Naive B cell (primary cell): Measurements from ENCODE around the gene FOSL2. TPM values are rescaled to one million over a fixed set of nuclear protein-coding genes. Genes with fewer than 3 reads are reported as not detected.

Experiments
- ATAC-seq, 2 donors: fragments of 150-1000 bp; cut with Tn5 transposase; 2 replicates each; pipeline ENCODE4 v1.10.0; 2021; ENCODE audit warnings: low read depth in 2 of 2, mild to moderate bottlenecking in 2 of 2, moderate library complexity in 2 of 2
- DNase-seq: peaks from one replicate; pipeline ENCODE4 v3.0.0; 2022
- H3K27ac Mint-ChIP-seq, 6 donors: one replicate each; pipeline ENCODE4 v1.8.0; 2020 to 2022; ENCODE audit warnings: mild to moderate bottlenecking in 6 of 6, mixed read lengths in 6 of 6, moderate library complexity in 5 of 6, inconsistent platforms in 2 of 6
- H3K27me3 Mint-ChIP-seq, 3 donors: one replicate each; pipeline ENCODE4 v1.8.0; 2021 to 2022; ENCODE audit warnings: mixed read lengths in 3 of 3, mild to moderate bottlenecking in 1 of 3
- H3K36me3 Mint-ChIP-seq, 2 donors: one replicate each; pipeline ENCODE4 v1.8.0; 2020 to 2022; ENCODE audit warnings: mixed read lengths in 2 of 2, inconsistent platforms in 1 of 2, mild to moderate bottlenecking in 1 of 2
- H3K4me1 Mint-ChIP-seq, 3 donors: one replicate each; pipeline ENCODE4 v1.8.0; 2020 to 2022; ENCODE audit warnings: mixed read lengths in 3 of 3, inconsistent platforms in 1 of 3, mild to moderate bottlenecking in 1 of 3, moderate library complexity in 1 of 3
- H3K4me3 Mint-ChIP-seq, 8 donors: one replicate each; pipeline ENCODE4 v1.8.0; 2020 to 2022; ENCODE audit warnings: mild to moderate bottlenecking in 8 of 8, mixed read lengths in 8 of 8, moderate library complexity in 8 of 8, inconsistent platforms in 2 of 8
- H3K9me3 Mint-ChIP-seq, 7 donors: one replicate each; pipeline ENCODE4 v1.8.0; 2020 to 2022; ENCODE audit warnings: mixed read lengths in 7 of 7, mild to moderate bottlenecking in 5 of 7, inconsistent platforms in 2 of 7, moderate library complexity in 1 of 7
- polyA plus RNA-seq, 6 donors: library from polyadenylated mRNA; unstranded; fragments of 300-500 nt; fragmentation: Illumina TruSeq; gene quantifications; one replicate each; pipeline ENCODE4 v1.2.3, GENCODE V29; 2021; ENCODE audit warnings: low read depth in 6 of 6

The FOSL2 gene
- polyA plus RNA-seq, 6 donors from 2014 or later = 0.06 to 0.77 (median 0.11) TPM

- H3K27me3 Mint-ChIP-seq = peaks cover 0 to 8% (median 8%) of the 10 kb centered on the region in 3 donors
- ATAC-seq (no peak), DNase-seq (no peak)
- H3K4me3 Mint-ChIP-seq = no peak overlapping the region
- H3K36me3 Mint-ChIP-seq = no peaks in the 10 kb centered on the region
- no peaks in the 10 kb centered on the region for H3K9me3 Mint-ChIP-seq
- peaks cover 4 to 9% (median 8%) of the 10 kb centered on the region in 3 donors for H3K4me1 Mint-ChIP-seq
- no peak overlapping the region for H3K27ac Mint-ChIP-seq
Observed at GRCh38 chr2:28381225-28382180, 11.2 kb upstream of the FOSL2 start.

GRCh38 chr2:28382755-28383154 is 9.9 kb upstream of the FOSL2 start:
- H3K36me3 Mint-ChIP-seq = no peaks in the 10 kb centered on the region
- H3K4me1 Mint-ChIP-seq = peaks cover 4 to 9% (median 8%) of the 10 kb centered on the region in 3 donors
- DNase-seq (no peak), ATAC-seq (no peak)
- H3K4me3 Mint-ChIP-seq = no peak overlapping the region
- H3K27ac Mint-ChIP-seq = peak overlapping the region in 1 of 6 donors; percentile 28
- H3K9me3 Mint-ChIP-seq = no peaks in the 10 kb centered on the region
- peaks cover 0 to 14% (median 11%) of the 10 kb centered on the region in 3 donors for H3K27me3 Mint-ChIP-seq

- H3K4me1 Mint-ChIP-seq = peaks cover 13 to 20% (median 14%) of the 10 kb centered on the region in 3 donors
- ATAC-seq (no peak), DNase-seq (no peak)
- H3K27me3 Mint-ChIP-seq = peaks cover 5 to 43% (median 32%) of the 10 kb centered on the region in 3 donors
- no peaks in the 10 kb centered on the region for H3K36me3 Mint-ChIP-seq
- peak overlapping the region in 1 of 8 donors; percentile 58 for H3K4me3 Mint-ChIP-seq
- no peak overlapping the region for H3K27ac Mint-ChIP-seq
- H3K9me3 Mint-ChIP-seq = no peaks in the 10 kb centered on the region
Observed at GRCh38 chr2:28387082-28387960, 5.3 kb upstream of the FOSL2 start.

GRCh38 chr2:28389399-28390240 is 3.0 kb upstream of the FOSL2 start:
- no peaks in the 10 kb centered on the region for H3K36me3 Mint-ChIP-seq
- ATAC-seq (no peak), DNase-seq (no peak)
- H3K27ac Mint-ChIP-seq = peak overlapping the region in 4 of 6 donors; percentile 28 to 69 (median 52)
- H3K4me3 Mint-ChIP-seq = peak overlapping the region in 7 of 8 donors; percentile 54 to 90 (median 86)
- peaks cover 10 to 50% (median 38%) of the 10 kb centered on the region in 3 donors for H3K27me3 Mint-ChIP-seq
- H3K9me3 Mint-ChIP-seq = no peaks in the 10 kb centered on the region
- peaks cover 22 to 29% (median 26%) of the 10 kb centered on the region in 3 donors for H3K4me1 Mint-ChIP-seq

- Mint-ChIP-seq H3K36me3 (no peaks in the 10 kb centered on the region), H3K4me1 (peaks cover 22 to 29% (median 27%) of the 10 kb centered on the region in 3 donors), H3K4me3 (peak overlapping the region in 7 of 8 donors; percentile 85 to 92 (median 89)), H3K9me3 (no peaks in the 10 kb centered on the region), H3K27ac (peak overlapping the region in 2 of 6 donors; percentile 67), H3K27me3 (peaks cover 10 to 43% (median 32%) of the 10 kb centered on the region in 3 donors)
- ATAC-seq (peak; percentile 41 to 46), DNase-seq (peak; percentile 57)
Observed at GRCh38 chr2:28390241-28390745, 2.4 kb upstream of the FOSL2 start.

DNA sequence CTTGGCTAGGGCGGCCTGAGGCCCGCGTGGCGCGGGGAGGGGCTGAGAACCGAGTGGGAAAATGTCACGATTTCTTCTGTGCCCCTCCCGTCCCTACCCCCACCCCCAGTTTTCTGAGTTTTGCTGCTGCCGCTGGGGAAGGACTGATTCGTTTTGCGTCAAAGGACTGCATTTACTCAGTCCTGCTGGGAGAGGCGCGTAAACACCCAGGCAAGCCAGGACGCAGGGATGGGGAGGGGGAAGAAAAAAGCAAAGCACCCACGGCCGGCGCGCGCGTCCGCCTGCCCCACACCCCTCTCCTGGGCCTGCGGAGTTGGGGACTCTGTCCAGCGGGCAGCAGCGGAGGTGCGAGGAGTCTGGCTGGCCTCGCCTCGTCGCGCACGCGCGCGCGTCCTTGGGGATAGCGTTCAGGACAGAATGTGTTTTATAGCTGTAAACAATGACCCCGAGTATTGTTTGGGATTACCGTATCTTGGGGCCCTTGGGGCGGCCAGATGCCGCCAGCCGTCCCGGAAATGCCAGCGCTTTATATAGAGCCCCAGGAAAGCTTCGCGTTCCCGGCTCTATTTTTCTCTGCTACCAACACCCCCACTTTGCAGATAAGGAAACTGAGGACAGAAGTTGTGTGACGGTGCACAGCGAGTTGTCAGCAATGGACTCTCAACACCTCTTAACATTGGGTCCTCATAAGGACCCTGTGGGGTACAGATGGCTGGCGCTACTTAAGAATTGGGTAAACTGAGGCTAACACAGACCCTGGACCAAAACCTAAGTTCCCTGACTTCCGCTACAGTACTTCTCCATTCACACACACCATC is 1.7 kb upstream of the FOSL2 start:
- H3K36me3 Mint-ChIP-seq = no peaks in the 10 kb centered on the region
- no peaks in the 10 kb centered on the region for H3K9me3 Mint-ChIP-seq
- H3K4me1 Mint-ChIP-seq = peaks cover 22 to 29% (median 27%) of the 10 kb centered on the region in 3 donors
- H3K27ac Mint-ChIP-seq = peak overlapping the region in 2 of 6 donors; percentile 59 to 85
- DNase-seq (no peak), ATAC-seq (no peak)
- peak overlapping the region in 7 of 8 donors; percentile 85 to 92 (median 89) for H3K4me3 Mint-ChIP-seq
- peaks cover 10 to 43% (median 32%) of the 10 kb centered on the region in 3 donors for H3K27me3 Mint-ChIP-seq

GRCh38 chr2:28391564-28392296 is 928 bp upstream of the FOSL2 start:
- H3K36me3 Mint-ChIP-seq = no peaks in the 10 kb centered on the region
- ATAC-seq = peak; percentile 49 to 55
- H3K4me1 Mint-ChIP-seq = peaks cover 22 to 29% (median 27%) of the 10 kb centered on the region in 3 donors
- no peak for DNase-seq
- H3K27ac Mint-ChIP-seq = peak overlapping the region in 5 of 6 donors; percentile 37 to 85 (median 59)
- H3K9me3 Mint-ChIP-seq = no peaks in the 10 kb centered on the region
- peaks cover 10 to 43% (median 27%) of the 10 kb centered on the region in 3 donors for H3K27me3 Mint-ChIP-seq
- H3K4me3 Mint-ChIP-seq = peak overlapping the region in 7 of 8 donors; percentile 86 to 92 (median 89)

- ATAC-seq (no peak), DNase-seq (peak; percentile 16)
- Mint-ChIP-seq H3K27ac (peak overlapping the region in 1 of 6 donors; percentile 89), H3K9me3 (no peaks in the 10 kb centered on the region), H3K36me3 (no peaks in the 10 kb centered on the region), H3K4me1 (peaks cover 22 to 29% (median 27%) of the 10 kb centered on the region in 3 donors), H3K4me3 (peak overlapping the region in 6 of 8 donors; percentile 74 to 99 (median 91)), H3K27me3 (peaks cover 10 to 32% (median 27%) of the 10 kb centered on the region in 3 donors)
Observed at GRCh38 chr2:28393114-28393836, 617 bp downstream of the FOSL2 start.

DNA sequence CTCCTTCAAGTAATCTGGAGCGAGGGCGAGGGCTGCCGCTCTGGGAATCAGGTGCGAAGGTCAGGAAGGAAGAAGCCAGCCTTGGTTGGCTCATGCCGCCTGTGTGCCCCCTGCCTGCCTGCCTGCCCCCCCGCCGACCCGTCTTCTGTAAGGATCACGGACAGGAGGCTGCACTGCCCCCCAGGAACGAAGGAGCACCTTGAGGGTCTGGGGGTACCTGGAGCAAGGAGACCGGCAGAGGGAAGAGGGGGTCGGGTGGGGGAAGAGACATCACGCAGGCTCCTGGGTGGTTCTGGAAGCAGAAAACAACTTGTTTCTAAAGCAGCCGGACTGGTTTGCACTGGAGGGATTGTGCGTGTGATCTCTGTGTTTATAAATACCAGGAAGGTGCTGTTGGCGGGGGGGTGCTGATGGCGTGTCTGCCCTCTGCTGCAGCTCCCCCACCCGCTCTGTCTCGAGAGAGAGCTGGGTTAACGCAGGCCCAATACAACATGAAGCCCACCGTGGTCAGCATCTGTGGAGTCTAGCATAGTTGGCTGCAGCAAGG is 1.7 kb downstream of the FOSL2 start:
- ATAC-seq = no peak

GRCh38 chr2:28394997-28395333 is 2.3 kb downstream of the FOSL2 start:
- Mint-ChIP-seq H3K36me3 (no peaks in the 10 kb centered on the region), H3K4me3 (peak overlapping the region in 1 of 8 donors; percentile 78), H3K9me3 (no peaks in the 10 kb centered on the region), H3K27me3 (peaks cover 5 to 19% (median 17%) of the 10 kb centered on the region in 3 donors), H3K27ac (peak overlapping the region in 1 of 6 donors; percentile 43), H3K4me1 (peaks cover 19 to 24% (median 20%) of the 10 kb centered on the region in 3 donors)
- ATAC-seq = no peak
- DNase-seq = no peak

More for the DNA sequence above, 1.7 kb downstream of the FOSL2 start:
- Mint-ChIP-seq H3K27ac (peak overlapping the region in 2 of 6 donors; percentile 43 to 54), H3K36me3 (no peaks in the 10 kb centered on the region), H3K4me1 (peaks cover 22 to 27% (median 26%) of the 10 kb centered on the region in 3 donors), H3K9me3 (no peaks in the 10 kb centered on the region), H3K4me3 (peak overlapping the region in 5 of 8 donors; percentile 69 to 88 (median 78)), H3K27me3 (peaks cover 8 to 25% (median 22%) of the 10 kb centered on the region in 3 donors)
- no peak for DNase-seq
